Ovary (tissue), 9 donors: ENCODE data around the gene DCTD. TPM values are rescaled to one million over a fixed set of nuclear protein-coding genes. Genes with fewer than 3 reads are reported as not detected.

Source experiments
- DNase-seq, 5 donors: peaks; one replicate each; pipeline ENCODE4 v3.0.0-alpha.2; 2019 to 2020
- H3K27ac ChIP-seq, 2 donors: fragments of 200-600 bp; one replicate each; pipeline versions ENCODE4 v1.5.1 to v1.8.0; 2019 to 2022
- H3K27me3 ChIP-seq: fragments of 200-600 bp; one replicate; pipeline ENCODE4 v1.8.0; 2022
- H3K36me3 ChIP-seq: fragments of 200-600 bp; sonication (generic); one replicate; pipeline ENCODE4 v1.5.1; 2019
- H3K4me1 ChIP-seq: one replicate; pipeline ENCODE4 v1.8.1; 2013; ENCODE audit warnings: mild to moderate bottlenecking, moderate library complexity; ENCODE audit not compliant: insufficient read depth
- H3K4me3 ChIP-seq: fragments of 200-600 bp; sonication (generic); one replicate; pipeline ENCODE4 v1.5.1; 2017
- H3K9me3 ChIP-seq, 2 donors: fragments of 200-600 bp in 1 of 2; sonication (generic) in 1 of 2; one replicate each; pipeline versions ENCODE4 v1.5.1 to v1.8.1; 2013 to 2019; ENCODE audit warnings: mild to moderate bottlenecking in 1 of 2, moderate library complexity in 1 of 2
- EP300 ChIP-seq: sonication (generic); formaldehyde crosslinking; IDR thresholded peaks from one replicate; pipeline ENCODE4 v1.6.1; 2017; ENCODE audit warnings: antibody characterized with exemption
- POLR2A ChIP-seq: fragments of 450-650 bp; IDR thresholded peaks from one replicate; pipeline ENCODE4 v1.6.1; 2017; ENCODE audit warnings: antibody characterized with exemption, mild to moderate bottlenecking, moderate library complexity
- WGBS, 3 donors: extraction: QIAGEN DNeasy Blood & Tissue Kit in 1 of 3; methylation state at CpG; one replicate each; pipeline versions ENCODE4 v1.1.5 to v1.1.7; 2013 to 2017; 5-methylcytosine and 5-hydroxymethylcytosine counted together
- intact Hi-C, 4 donors: fragments of 100-400 bp; cut with DNase I; formaldehyde crosslinking; loops; one replicate each; pipeline versions ENCODE4 v1.11.0 to v1.15.1; 2022 to 2023
- polyA plus RNA-seq, 2 donors: library from polyadenylated mRNA; stranded (reverse); fragments of 200-250 nt in 1 of 2; fragments of 350-450 nt in 1 of 2; fragmentation: Illumina TruSeq in 1 of 2; extraction: RNeasy Lipid Tissue Mini Kit (QIAGEN cat#74804) in 1 of 2; gene quantifications; one replicate each; pipeline ENCODE4 v1.2.3, GENCODE V29; 2013 to 2014
- total RNA-seq, 7 donors: library from RNA; depleted of rRNA in 2 of 7; stranded (reverse); fragments of >200 nt in 2 of 7; fragmentation: NEBNext Ultra II Directional in 3 of 7; extraction: Animal tissue kit (Norgen Biotek cat#: 25700) in 3 of 7; gene quantifications; one replicate each; pipeline versions ENCODE4 v1.1.0 to v1.2.4, GENCODE V29; 2016 to 2023
- TF ChIP-seq, protein P1 (sequence below), 3 donors: fragments of 450-650 bp in 2 of 3; fragments of 200-600 bp in 1 of 3; IDR thresholded peaks; one replicate each; pipeline versions ENCODE4 v1.5.1 to v1.8.0; 2016 to 2022; ENCODE audit warnings: antibody characterized with exemption in 3 of 3, mild to moderate bottlenecking in 1 of 3
- donor health status: DM: no; HTN: no; CAD: no; lungs with moderate emphysema.
- donor health status: DM: no; HTN: no; CAD: no.
- donor health status: Bipolar disorder and iron deficiency.
- donor health status: DM: yes; HTN: yes; CAD: no.
- donor health status: DM: no; HTN: no; CAD: no.
- donor health status: DM: yes; HTN: yes; CAD: no.

DCTD gene
- total and polyA plus RNA-seq, 9 donors = 34.1 to 272 (median 91.6) TPM

- DNase-seq = no peak
- Histone ChIP-seq H3K27me3 (no peaks in the 10 kb centered on the region), H3K27ac (no peak overlapping the region), H3K4me1 (peaks cover 4% of the 10 kb centered on the region), H3K9me3 (no peaks in the 10 kb centered on the region), H3K4me3 (no peak overlapping the region), H3K36me3 (no peaks in the 10 kb centered on the region)
- TF ChIP-seq, protein P1, sequence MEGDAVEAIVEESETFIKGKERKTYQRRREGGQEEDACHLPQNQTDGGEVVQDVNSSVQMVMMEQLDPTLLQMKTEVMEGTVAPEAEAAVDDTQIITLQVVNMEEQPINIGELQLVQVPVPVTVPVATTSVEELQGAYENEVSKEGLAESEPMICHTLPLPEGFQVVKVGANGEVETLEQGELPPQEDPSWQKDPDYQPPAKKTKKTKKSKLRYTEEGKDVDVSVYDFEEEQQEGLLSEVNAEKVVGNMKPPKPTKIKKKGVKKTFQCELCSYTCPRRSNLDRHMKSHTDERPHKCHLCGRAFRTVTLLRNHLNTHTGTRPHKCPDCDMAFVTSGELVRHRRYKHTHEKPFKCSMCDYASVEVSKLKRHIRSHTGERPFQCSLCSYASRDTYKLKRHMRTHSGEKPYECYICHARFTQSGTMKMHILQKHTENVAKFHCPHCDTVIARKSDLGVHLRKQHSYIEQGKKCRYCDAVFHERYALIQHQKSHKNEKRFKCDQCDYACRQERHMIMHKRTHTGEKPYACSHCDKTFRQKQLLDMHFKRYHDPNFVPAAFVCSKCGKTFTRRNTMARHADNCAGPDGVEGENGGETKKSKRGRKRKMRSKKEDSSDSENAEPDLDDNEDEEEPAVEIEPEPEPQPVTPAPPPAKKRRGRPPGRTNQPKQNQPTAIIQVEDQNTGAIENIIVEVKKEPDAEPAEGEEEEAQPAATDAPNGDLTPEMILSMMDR (IDR thresholded peaks at IDR 0.05) = no peak
- TF ChIP-seq POLR2A = no peak
- no peak for TF ChIP-seq EP300
- WGBS, 3 donors = 83 to 96% (median 89%) methylated on average over 5 of the region's 5 CpGs
- intact Hi-C loops = loop anchor here in 1 of 4 donors (10.0 kb wide), 1 partner anchor 180 kb away; the partner anchor contains the start of gene WWC2
Measured at GRCh38 chr4:182914357-182914756, 2.8 kb downstream of the DCTD start.

- no peak overlapping the region for H3K27ac ChIP-seq
- H3K4me3 ChIP-seq = no peak overlapping the region
- WGBS, 3 donors = 93 to 99% (median 94%) methylated on average over 2 of the region's 2 CpGs
- H3K9me3 ChIP-seq = no peaks in the 10 kb centered on the region
- peaks cover 4% of the 10 kb centered on the region for H3K4me1 ChIP-seq
- TF ChIP-seq POLR2A = no peak
- TF ChIP-seq, protein P1 (IDR thresholded peaks at IDR 0.05) = no peak
- TF ChIP-seq EP300 = no peak
- no peaks in the 10 kb centered on the region for H3K36me3 ChIP-seq
- no peak for DNase-seq
- no peaks in the 10 kb centered on the region for H3K27me3 ChIP-seq
- intact Hi-C loops = loop anchor here in 1 of 4 donors (10.0 kb wide), 1 partner anchor 181 kb away; the partner anchor contains the start of gene WWC2
Measured at GRCh38 chr4:182913621-182914020, 3.6 kb downstream of the DCTD start.

- no peak overlapping the region for H3K27ac ChIP-seq
- no peak for TF ChIP-seq EP300
- TF ChIP-seq, protein P1 (IDR thresholded peaks at IDR 0.05) = no peak
- no peak for TF ChIP-seq POLR2A
- H3K36me3 ChIP-seq = no peaks in the 10 kb centered on the region
- 86 to 90% (median 90%) methylated on average over 8 of the region's 8 CpGs for WGBS, 3 donors
- intact Hi-C loops = loop anchor here in 1 of 4 donors (10.0 kb wide), 1 partner anchor 182 kb away; the partner anchor contains the start of gene WWC2
- no peaks in the 10 kb centered on the region for H3K9me3 ChIP-seq
- H3K27me3 ChIP-seq = no peaks in the 10 kb centered on the region
- no peak for DNase-seq
- H3K4me1 ChIP-seq = peaks cover 4% of the 10 kb centered on the region
- H3K4me3 ChIP-seq = no peak overlapping the region
Measured at GRCh38 chr4:182913036-182913435, 4.2 kb downstream of the DCTD start.

DNA sequence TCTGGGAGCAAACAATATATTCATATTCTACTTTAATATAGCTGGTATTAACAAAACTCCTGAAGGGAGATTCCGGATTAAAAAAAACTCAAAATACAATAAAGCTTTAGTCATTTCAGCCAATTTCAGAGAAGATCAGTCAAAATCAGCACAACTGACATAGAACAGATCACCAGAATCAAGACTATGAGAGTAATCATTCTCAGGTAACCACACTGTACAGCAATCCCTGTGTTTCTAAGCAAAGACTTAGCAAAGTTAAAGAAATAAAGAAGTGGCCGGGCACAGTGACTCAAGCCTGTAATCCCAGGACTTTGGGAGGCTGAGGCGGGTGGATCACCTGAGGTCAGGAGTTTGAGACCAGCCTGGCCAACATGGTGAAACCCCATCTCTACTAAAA lies 9.1 kb downstream of the DCTD start:
- TF ChIP-seq EP300 (no peak), POLR2A (no peak)
- TF ChIP-seq, protein P1 (IDR thresholded peaks at IDR 0.05) = no peak
- Histone ChIP-seq H3K27me3 (no peaks in the 10 kb centered on the region), H3K27ac (no peak overlapping the region), H3K4me3 (no peak overlapping the region), H3K9me3 (no peaks in the 10 kb centered on the region), H3K36me3 (no peaks in the 10 kb centered on the region), H3K4me1 (peaks cover 3% of the 10 kb centered on the region)
- intact Hi-C loops = no loop called here
- WGBS, 3 donors = 96 to 100% (median 97%) methylated on average over 3 of the region's 3 CpGs
- no peak for DNase-seq
